ENCODE measurements around the gene HP1BP3. TPM values are rescaled to one million over a fixed set of nuclear protein-coding genes. Genes with fewer than 3 reads are reported as not detected.

The HP1BP3 gene
- 257 and 261 TPM in 2 replicates for total RNA-seq (ENCODE audit: low replicate concordance)

GRCh38 chr1:20787029-20787839, at the start of gene HP1BP3:
Gene HP1BP3 (minus strand): TSS chr1:20787307. CDS start chr1:20780440, 6,867 bp downstream.
- Mint-ChIP-seq H3K4me1 (peaks cover 27% of the 10 kb centered on the region), H3K27me3 (ENCODE audit: insufficient read depth, low read depth) (peaks cover 6% of the 10 kb centered on the region), H3K4me3 (peak within 1 kb of the TSS; percentile 100), H3K36me3 (peaks cover 3% of the 10 kb centered on the region), H3K9me3 (no peaks in the 10 kb centered on the region), H3K27ac (peak within 1 kb of the TSS; percentile 98)
- H3F3A ChIP-seq (ENCODE audit: low read depth), result peaks cover 31% of the 10 kb centered on the region
- H4K20me1 ChIP-seq (ENCODE audit: low read depth), result peaks cover 41% of the 10 kb centered on the region
- no peak for TF ChIP-seq EZH2 (IDR thresholded peaks at IDR 0.05)
- TF ChIP-seq, protein P1, sequence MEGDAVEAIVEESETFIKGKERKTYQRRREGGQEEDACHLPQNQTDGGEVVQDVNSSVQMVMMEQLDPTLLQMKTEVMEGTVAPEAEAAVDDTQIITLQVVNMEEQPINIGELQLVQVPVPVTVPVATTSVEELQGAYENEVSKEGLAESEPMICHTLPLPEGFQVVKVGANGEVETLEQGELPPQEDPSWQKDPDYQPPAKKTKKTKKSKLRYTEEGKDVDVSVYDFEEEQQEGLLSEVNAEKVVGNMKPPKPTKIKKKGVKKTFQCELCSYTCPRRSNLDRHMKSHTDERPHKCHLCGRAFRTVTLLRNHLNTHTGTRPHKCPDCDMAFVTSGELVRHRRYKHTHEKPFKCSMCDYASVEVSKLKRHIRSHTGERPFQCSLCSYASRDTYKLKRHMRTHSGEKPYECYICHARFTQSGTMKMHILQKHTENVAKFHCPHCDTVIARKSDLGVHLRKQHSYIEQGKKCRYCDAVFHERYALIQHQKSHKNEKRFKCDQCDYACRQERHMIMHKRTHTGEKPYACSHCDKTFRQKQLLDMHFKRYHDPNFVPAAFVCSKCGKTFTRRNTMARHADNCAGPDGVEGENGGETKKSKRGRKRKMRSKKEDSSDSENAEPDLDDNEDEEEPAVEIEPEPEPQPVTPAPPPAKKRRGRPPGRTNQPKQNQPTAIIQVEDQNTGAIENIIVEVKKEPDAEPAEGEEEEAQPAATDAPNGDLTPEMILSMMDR (IDR thresholded peaks at IDR 0.05), result no peak
- peak within 1 kb of the TSS; percentile 75 for H2AFZ ChIP-seq (replicated peaks)
- peaks cover 18% of the 10 kb centered on the region for H3K4me1 ChIP-seq
- H3K79me2 ChIP-seq (ENCODE audit: low read depth), result peaks cover 42% of the 10 kb centered on the region
- peak; percentile 83 for DNase-seq (ENCODE audit: low spot score)
- no peaks in the 10 kb centered on the region for H3K9me3 ChIP-seq (ENCODE audit: low read depth)
- peak within 1 kb of the TSS; percentile 87 for H3K9ac ChIP-seq
- peak within 1 kb of the TSS; percentile 99 for H3K27ac ChIP-seq
- H3K27me3 ChIP-seq, result no peaks in the 10 kb centered on the region
- no peaks in the 10 kb centered on the region for H3K36me3 ChIP-seq
- peak within 1 kb of the TSS; percentile 75 for H3K4me3 ChIP-seq
- peak within 1 kb of the TSS; percentile 95 for H3K4me2 ChIP-seq

GRCh38 chr1:20836230-20836629, 49.1 kb upstream of the HP1BP3 start:
- H3K4me3 Mint-ChIP-seq, result no peak overlapping the region
- H3K4me1 Mint-ChIP-seq, result no peaks in the 10 kb centered on the region
- H3K79me2 ChIP-seq (ENCODE audit: low read depth), result no peaks in the 10 kb centered on the region
- H3K27ac ChIP-seq, result no peak overlapping the region
- no peak overlapping the region for H3K27ac Mint-ChIP-seq
- TF ChIP-seq EZH2phosphoT487 (IDR thresholded peaks at IDR 0.05) (no peak), EZH2 (IDR thresholded peaks at IDR 0.05) (no peak)
- TF ChIP-seq, protein P1 (IDR thresholded peaks at IDR 0.05), result no peak
- H3K9me3 ChIP-seq (ENCODE audit: low read depth), result no peaks in the 10 kb centered on the region
- no peak overlapping the region for H3K4me3 ChIP-seq
- H4K20me1 ChIP-seq (ENCODE audit: low read depth), result no peaks in the 10 kb centered on the region
- H3F3A ChIP-seq (ENCODE audit: low read depth), result no peaks in the 10 kb centered on the region
- no peak for DNase-seq (ENCODE audit: low spot score)
- H3K9me3 Mint-ChIP-seq, result no peaks in the 10 kb centered on the region
- no peaks in the 10 kb centered on the region for H3K4me1 ChIP-seq
- H3K4me2 ChIP-seq, result no peak overlapping the region
- H3K36me3 ChIP-seq, result peaks cover 17% of the 10 kb centered on the region
- no peak overlapping the region for H3K9ac ChIP-seq
- no peak overlapping the region for H2AFZ ChIP-seq (replicated peaks)
- peaks cover 29% of the 10 kb centered on the region for H3K36me3 Mint-ChIP-seq
- H3K27me3 ChIP-seq, result no peaks in the 10 kb centered on the region
- no peaks in the 10 kb centered on the region for H3K27me3 Mint-ChIP-seq (ENCODE audit: insufficient read depth, low read depth)

DNA sequence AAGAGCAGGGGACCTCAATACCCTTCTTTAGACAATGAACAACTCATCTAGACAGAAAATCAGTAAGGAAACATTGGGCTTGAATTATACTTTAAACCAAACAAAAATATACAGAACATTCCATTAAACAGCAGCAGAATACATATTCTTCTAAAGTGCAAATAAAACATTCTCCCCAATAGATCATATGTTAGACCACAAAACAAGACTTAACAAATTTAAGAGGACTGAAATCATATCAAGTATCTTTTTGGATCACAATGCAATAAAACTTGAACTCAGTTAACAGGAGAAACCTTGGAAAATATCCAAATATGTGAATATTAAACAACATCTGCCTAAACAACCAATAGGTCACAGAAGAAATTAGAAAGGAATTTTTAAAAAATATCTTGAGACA, 47.7 kb upstream of the HP1BP3 start:
- Histone ChIP-seq H2AFZ (replicated peaks) (no peak overlapping the region), H3K4me2 (no peak overlapping the region), H3F3A (ENCODE audit: low read depth) (no peaks in the 10 kb centered on the region), H3K9me3 (ENCODE audit: low read depth) (no peaks in the 10 kb centered on the region), H3K4me3 (no peak overlapping the region), H3K27ac (no peak overlapping the region), H3K9ac (no peak overlapping the region), H4K20me1 (ENCODE audit: low read depth) (no peaks in the 10 kb centered on the region), H3K27me3 (no peaks in the 10 kb centered on the region), H3K36me3 (peaks cover 10% of the 10 kb centered on the region), H3K79me2 (ENCODE audit: low read depth) (no peaks in the 10 kb centered on the region), H3K4me1 (no peaks in the 10 kb centered on the region)
- H3K36me3 Mint-ChIP-seq, result peaks cover 27% of the 10 kb centered on the region
- H3K27me3 Mint-ChIP-seq (ENCODE audit: insufficient read depth, low read depth), result no peaks in the 10 kb centered on the region
- TF ChIP-seq EZH2phosphoT487 (IDR thresholded peaks at IDR 0.05), result no peak
- TF ChIP-seq EZH2 (IDR thresholded peaks at IDR 0.05), result no peak
- TF ChIP-seq, protein P1 (IDR thresholded peaks at IDR 0.05), result no peak
- no peaks in the 10 kb centered on the region for H3K4me1 Mint-ChIP-seq
- H3K4me3 Mint-ChIP-seq, result no peak overlapping the region
- DNase-seq (ENCODE audit: low spot score), result no peak
- no peak overlapping the region for H3K27ac Mint-ChIP-seq
- H3K9me3 Mint-ChIP-seq, result no peaks in the 10 kb centered on the region
